H7 (cell line): ENCODE data around the gene SNX24. TPM values are rescaled to one million over a fixed set of nuclear protein-coding genes. Genes with fewer than 3 reads are reported as not detected.

Source experiments
- total RNA-seq: library from RNA; depleted of rRNA; stranded (reverse); fragments of >200 nt; shearing (Covaris generic); gene quantifications from 2 replicates; pipeline ENCODE4 v1.2.3, GENCODE V29; 2014; rRNA removed

SNX24 gene
- total RNA-seq, 1 experiment from 2014 or later = 15.9 TPM

Other genes starting within 250 kb of the SNX24 start
- gene SNX2, start 70.5 kb upstream of the SNX24 start, total RNA-seq = 68.2 and 79.3 TPM in 2 replicates
- gene PPIC, start 191.1 kb downstream of the SNX24 start, total RNA-seq = 12.6 and 13.0 TPM in 2 replicates
- gene PRDM6, start 243.6 kb downstream of the SNX24 start, total RNA-seq = 0.21 TPM in 1 of 2 replicates, not detected in the other